Left renal cortex interstitium (tissue), 4 donors: Measurements from ENCODE around the gene SIPA1L3. TPM values are rescaled to one million over a fixed set of nuclear protein-coding genes. Genes with fewer than 3 reads are reported as not detected.
"Not testable (repeated sequence)": the region's sequence is repeated elsewhere in the genome, so short reads cannot be mapped to it uniquely, and the experiment has no call there.

ENCODE experiments used
- DNase-seq, 4 donors: peaks; one replicate each; pipeline ENCODE4 v3.0.0-alpha.2; 2013; ENCODE audit warnings: low read depth in 4 of 4, low spot score in 2 of 4, missing footprints in 1 of 4
- polyA plus RNA-seq, 4 donors: library from polyadenylated mRNA; unstranded; fragments of 120-200 nt; gene quantifications; one replicate each; pipeline ENCODE4 v1.2.1, GENCODE V29; 2013; ENCODE audit not compliant: insufficient read length in 4 of 4

Gene SIPA1L3
- polyA plus RNA-seq, 4 donors, result 17.3 to 29.4 (median 22.8) TPM

DNA sequence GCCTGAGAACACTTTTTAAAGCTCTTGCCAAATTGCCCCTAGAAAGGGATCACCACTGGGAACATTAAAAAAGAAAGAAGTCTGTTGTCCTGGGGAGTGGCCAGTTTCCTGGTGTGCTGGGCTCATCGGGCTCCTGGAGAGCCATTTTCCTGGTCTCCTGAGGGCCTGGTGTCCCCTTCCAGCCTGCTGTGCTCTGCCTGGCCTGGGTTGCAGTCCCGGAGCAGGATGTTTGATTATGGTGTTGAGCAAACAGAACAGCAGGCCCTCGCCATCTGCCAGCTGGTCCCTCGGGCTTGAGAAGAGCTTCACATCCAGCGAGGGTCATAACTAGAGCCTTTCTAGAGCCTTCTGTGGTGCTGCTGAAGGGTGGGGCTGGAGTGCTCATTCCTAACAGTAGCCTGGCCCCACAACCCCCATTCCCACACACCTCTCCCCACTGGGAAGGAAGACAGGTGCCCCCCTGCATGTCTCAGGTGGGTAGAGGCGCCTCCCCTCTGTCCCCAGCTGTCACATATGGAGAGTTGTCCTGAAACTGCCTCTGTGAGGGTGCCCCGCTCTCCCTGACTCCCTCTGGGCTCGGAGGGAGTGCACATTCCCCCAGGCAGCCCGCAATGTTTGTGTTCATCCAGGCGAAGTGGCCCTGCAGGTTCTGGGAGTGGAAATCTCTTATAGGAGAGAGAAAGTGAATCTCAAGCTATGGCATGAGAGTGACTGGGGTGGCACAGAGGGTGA, 151.1 kb downstream of the SIPA1L3 start:
- DNase-seq, result no peak

DNA sequence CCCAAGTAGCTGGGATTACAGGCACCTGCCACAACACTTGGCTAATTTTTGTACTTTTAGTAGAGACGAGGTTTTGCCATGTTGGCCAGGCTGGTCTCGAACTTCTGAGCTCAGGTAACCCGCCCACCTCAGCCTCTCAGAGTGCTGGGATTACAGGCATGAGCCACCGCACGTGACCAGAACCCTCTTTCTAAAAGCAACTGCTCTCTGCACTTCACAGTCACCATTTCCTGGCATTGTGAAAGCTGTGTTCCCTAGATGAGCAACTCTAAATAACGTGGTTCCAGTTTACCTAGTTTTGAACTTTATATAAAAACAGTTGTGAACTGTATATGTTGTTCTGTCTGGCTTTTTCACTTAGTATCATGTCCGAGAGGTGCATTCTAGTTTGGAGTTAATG, 152.9 kb downstream of the SIPA1L3 start:
- no peak for DNase-seq

GRCh38 chr19:38060331-38060730, 153.3 kb downstream of the SIPA1L3 start:
- DNase-seq, result no peak

- no peak for DNase-seq
Measured at GRCh38 chr19:38061294-38061693, 154.3 kb downstream of the SIPA1L3 start.

DNA sequence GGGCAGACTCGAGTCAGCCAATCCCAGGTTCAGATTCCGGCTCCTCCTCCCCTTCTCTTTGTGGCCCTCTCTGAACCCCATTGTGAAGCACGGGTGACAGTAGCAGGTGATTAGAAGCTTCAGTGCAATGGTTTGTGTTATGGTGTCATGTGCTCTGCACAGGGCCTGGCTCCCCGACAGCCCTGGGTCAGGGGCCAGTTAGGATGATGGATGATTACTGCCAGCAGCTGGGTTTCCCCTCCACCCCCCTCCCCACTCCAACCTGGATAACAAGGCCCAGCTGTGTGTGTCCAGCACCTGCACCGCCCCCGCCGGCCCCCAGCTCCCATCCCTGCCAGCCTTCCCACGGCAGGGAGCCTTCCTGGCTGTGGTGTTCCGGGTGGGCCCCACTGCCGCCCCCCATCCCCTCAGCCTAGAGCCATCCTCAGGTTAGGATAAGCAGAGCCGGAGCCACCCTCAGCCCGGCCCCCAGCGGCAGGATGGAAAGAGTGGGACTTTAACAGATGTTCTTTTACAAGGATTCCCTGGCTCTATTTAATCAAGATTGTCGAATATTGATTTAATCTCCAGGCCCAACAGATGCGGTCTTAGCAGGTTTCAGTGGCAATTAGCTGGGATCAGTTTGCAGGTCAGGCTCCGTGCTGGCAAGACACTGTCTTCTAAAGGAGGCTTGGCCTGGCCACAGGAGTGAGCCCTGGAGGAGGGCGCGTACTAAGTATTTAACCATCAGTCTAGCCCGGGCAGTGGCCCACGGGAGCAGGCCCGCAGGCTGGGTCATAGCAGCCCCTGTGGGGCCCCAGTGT, 156.2 kb downstream of the SIPA1L3 start:
- DNase-seq, result peak in 1 of 4 donors; percentile 27

DNA sequence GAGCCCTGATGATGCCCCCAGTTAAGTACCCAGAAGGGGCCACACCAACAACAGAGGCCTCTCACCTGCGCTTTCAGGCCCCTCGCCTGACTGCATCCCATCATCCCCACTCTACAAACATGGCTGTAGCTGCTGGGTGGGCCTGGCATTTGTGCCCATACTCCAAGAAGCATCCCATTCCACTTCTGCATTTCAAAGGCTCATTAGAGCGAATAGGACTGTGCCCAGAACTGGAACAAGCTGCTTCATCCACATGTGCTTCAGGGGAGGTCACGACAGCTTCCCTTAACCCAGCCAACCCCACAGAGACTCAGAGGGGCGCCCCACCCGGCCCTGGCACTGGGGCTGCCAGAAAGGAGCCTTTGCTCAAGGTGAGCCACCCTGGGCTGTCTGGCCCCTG, 156.9 kb downstream of the SIPA1L3 start:
- DNase-seq, result no peak

DNA sequence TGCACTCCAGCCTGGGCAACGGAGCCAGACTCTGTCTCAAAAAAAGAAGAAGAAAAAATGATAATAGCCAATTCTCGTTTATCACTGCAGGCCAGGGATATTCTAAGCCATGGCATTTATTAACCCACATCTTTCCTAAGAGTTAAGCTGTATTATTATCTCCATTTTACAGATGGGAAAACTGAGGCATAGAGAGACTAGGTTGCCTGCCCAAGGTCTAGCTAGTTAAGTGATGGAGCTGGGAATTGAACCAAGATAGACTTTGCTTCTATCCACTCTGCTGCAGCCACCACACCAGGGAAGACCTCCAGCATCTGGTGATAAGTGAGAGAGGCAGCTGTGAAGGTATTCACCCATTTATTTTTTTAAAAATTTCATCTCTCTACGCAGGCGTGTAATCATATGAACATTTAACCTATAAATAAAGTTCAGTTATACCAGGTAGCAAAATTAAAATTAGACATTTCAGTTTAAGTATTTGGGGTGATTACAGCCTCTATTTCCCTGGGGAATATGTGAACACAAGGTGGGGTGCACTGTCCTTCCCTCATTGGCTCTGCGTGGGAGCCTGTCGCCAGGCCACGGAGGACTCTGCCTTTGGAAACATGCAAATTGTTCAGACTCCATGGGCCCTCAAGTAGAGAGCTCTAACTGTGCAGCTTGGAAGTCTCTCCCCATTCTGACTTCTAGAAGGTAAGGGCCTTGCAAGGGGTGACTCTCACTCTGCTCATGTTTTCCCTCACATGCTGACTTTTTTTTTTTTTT, 157.8 kb downstream of the SIPA1L3 start:
- DNase-seq, result no peak

- DNase-seq, result not testable (repeated sequence)
Measured at GRCh38 chr19:38065775-38066174, 158.8 kb downstream of the SIPA1L3 start.

GRCh38 chr19:38068826-38069225, 161.8 kb downstream of the SIPA1L3 start:
- no peak for DNase-seq

GRCh38 chr19:38070573-38070972, 163.6 kb downstream of the SIPA1L3 start:
- DNase-seq, result no peak

GRCh38 chr19:38071054-38071453, 164.0 kb downstream of the SIPA1L3 start:
- DNase-seq, result not testable (repeated sequence)

DNA sequence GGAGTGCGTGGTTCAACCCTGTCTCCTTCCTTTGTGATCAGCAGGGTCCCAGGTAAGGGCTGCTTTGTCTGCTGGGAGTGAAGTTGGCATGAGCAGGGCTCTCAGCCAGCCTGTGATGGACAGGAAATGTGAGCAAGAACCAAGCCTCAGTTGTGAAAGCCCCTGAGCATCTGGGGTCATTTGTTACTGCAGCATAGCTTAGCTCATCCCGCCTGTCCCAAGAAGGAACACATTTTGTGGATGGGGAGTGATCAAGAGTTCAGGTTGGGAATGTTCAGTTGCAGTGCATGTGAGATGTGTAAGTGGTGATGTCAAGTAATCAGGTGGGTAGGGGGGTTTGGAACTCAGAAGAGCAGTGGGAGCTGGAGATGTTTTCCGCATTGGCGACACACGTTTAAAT, 164.6 kb downstream of the SIPA1L3 start:
- DNase-seq, result no peak

DNA sequence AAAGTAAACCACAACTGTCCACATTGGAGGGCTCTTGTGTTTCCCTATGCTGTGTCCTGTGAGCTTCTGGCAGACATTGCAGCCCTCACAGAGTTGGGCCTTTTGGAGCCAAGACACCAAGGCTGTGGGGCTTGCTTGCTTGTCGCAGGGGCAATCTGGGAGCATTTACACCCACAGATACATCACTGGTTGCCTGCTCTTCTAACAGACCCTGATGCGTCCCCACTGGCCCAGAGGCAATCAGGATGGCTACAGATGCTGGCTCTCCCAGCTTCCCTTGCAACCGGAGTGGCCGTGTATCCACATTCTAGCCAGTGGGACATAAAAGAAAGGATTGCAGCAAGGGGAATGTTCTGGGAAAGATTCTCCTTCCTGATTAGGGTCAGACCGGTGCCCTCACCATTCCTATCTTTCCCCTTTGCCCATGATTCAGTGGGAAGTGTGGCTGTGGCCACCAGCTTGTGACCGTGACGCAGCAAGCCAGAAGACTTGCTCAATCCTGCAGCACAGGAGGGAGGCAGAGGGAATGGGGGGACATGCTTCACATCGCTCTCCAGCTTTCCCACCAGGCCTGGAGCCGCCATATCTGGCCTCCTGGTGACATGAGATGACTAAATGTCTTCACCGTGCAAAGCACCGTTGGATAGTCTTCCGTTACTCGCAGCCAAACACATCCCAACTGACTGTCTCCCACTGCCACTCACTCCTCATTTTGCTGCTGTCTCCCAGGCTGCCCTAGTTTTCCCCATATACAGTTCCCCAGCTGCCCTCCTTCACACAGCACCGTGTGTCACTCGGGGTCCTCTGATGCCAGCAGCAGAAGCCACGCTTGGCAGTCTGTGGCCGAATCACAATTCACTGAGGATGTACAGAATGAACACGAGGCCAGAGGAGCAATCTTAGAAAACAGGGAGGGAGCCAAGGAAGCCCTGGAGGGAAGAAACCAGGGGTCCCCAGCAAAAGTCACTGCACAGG, 166.1 kb downstream of the SIPA1L3 start:
- DNase-seq, result no peak

- DNase-seq, result no peak
Measured at GRCh38 chr19:38073841-38074685, 167.1 kb downstream of the SIPA1L3 start.

- DNase-seq, result no peak
Measured at GRCh38 chr19:38076337-38076736, 169.3 kb downstream of the SIPA1L3 start.

- no peak for DNase-seq
Measured at GRCh38 chr19:38078302-38078930, 171.4 kb downstream of the SIPA1L3 start.

GRCh38 chr19:38079926-38080380, 172.9 kb downstream of the SIPA1L3 start:
- no peak for DNase-seq

- DNase-seq, result no peak
Measured at GRCh38 chr19:38081547-38082255, 174.7 kb downstream of the SIPA1L3 start.
